Duodenal mucosa (tissue), 2 donors: ENCODE data around the gene ISG15.
"Not testable (repeated sequence)": the region's sequence is repeated elsewhere in the genome, so short reads cannot be mapped to it uniquely, and the experiment has no call there.

ENCODE experiments used
- H3K27ac ChIP-seq: one replicate; pipeline ENCODE4 v1.7.0; 2013; ENCODE audit warnings: low read depth, low read length
- H3K27me3 ChIP-seq, 2 donors: one replicate each; pipeline ENCODE4 v1.7.0; 2013; ENCODE audit warnings: low read length in 2 of 2, control low read depth in 1 of 2; ENCODE audit not compliant: insufficient read depth in 2 of 2, control insufficient read depth in 1 of 2
- H3K36me3 ChIP-seq, 2 donors: one replicate each; pipeline ENCODE4 v1.7.0; 2013; ENCODE audit warnings: low read length in 2 of 2, control low read depth in 1 of 2; ENCODE audit not compliant: insufficient read depth in 2 of 2, control insufficient read depth in 1 of 2
- H3K4me1 ChIP-seq, 2 donors: one replicate each; pipeline ENCODE4 v1.7.0; 2013; ENCODE audit warnings: low read length in 2 of 2, control low read depth in 1 of 2; ENCODE audit not compliant: insufficient read depth in 2 of 2, control insufficient read depth in 1 of 2
- H3K4me3 ChIP-seq, 2 donors: one replicate each; pipeline ENCODE4 v1.7.0; 2013; ENCODE audit warnings: low read length in 2 of 2, low read depth in 1 of 2
- H3K9ac ChIP-seq, 2 donors: one replicate each; pipeline ENCODE4 v1.7.0; 2013; ENCODE audit warnings: low read length in 2 of 2, low read depth in 1 of 2
- H3K9me3 ChIP-seq, 2 donors: one replicate each; pipeline ENCODE4 v1.7.0; 2013; ENCODE audit warnings: low read length in 2 of 2, control low read depth in 1 of 2; ENCODE audit not compliant: control insufficient read depth in 1 of 2

ISG15 gene

GRCh38 chr1:975896-976683 lies 37.2 kb upstream of the ISG15 start:
- Histone ChIP-seq H3K9me3 (no peaks in the 10 kb centered on the region), H3K36me3 (no peaks in the 10 kb centered on the region), H3K27ac (no peak overlapping the region), H3K27me3 (peaks cover 8 to 12% of the 10 kb centered on the region in 2 donors), H3K4me3 (peak overlapping the region in 1 of 2 donors; percentile 8), H3K4me1 (peaks cover 0 to 4% of the 10 kb centered on the region in 2 donors), H3K9ac (no peak overlapping the region)

GRCh38 chr1:976791-977190 lies 36.5 kb upstream of the ISG15 start:
- H3K27me3 ChIP-seq, H3K9ac ChIP-seq, H3K9me3 ChIP-seq, H3K27ac ChIP-seq, H3K36me3 ChIP-seq, H3K4me3 ChIP-seq, H3K4me1 ChIP-seq: not testable (repeated sequence)

- Histone ChIP-seq H3K4me1 (peaks cover 0 to 4% of the 10 kb centered on the region in 2 donors), H3K36me3 (no peaks in the 10 kb centered on the region), H3K9ac (no peak overlapping the region), H3K4me3 (no peak overlapping the region), H3K27ac (no peak overlapping the region), H3K27me3 (peaks cover 9 to 17% of the 10 kb centered on the region in 2 donors), H3K9me3 (no peaks in the 10 kb centered on the region)
Measured at GRCh38 chr1:978069-978834, 35.0 kb upstream of the ISG15 start.

GRCh38 chr1:978835-979743 lies 34.2 kb upstream of the ISG15 start:
- Histone ChIP-seq H3K27me3 (peaks cover 9 to 22% of the 10 kb centered on the region in 2 donors), H3K36me3 (no peaks in the 10 kb centered on the region), H3K9me3 (no peaks in the 10 kb centered on the region), H3K4me1 (peaks cover 0 to 4% of the 10 kb centered on the region in 2 donors), H3K9ac (no peak overlapping the region), H3K27ac (no peak overlapping the region), H3K4me3 (no peak overlapping the region)

- Histone ChIP-seq H3K9me3 (no peaks in the 10 kb centered on the region), H3K27ac (no peak overlapping the region), H3K4me3 (no peak overlapping the region), H3K36me3 (no peaks in the 10 kb centered on the region), H3K4me1 (peaks cover 0 to 4% of the 10 kb centered on the region in 2 donors), H3K9ac (no peak overlapping the region), H3K27me3 (peaks cover 9 to 22% of the 10 kb centered on the region in 2 donors)
Measured at GRCh38 chr1:979744-980072, 33.6 kb upstream of the ISG15 start.

GRCh38 chr1:980137-980571 lies 33.1 kb upstream of the ISG15 start:
- Histone ChIP-seq H3K4me1 (peaks cover 0 to 4% of the 10 kb centered on the region in 2 donors), H3K27ac (no peak overlapping the region), H3K27me3 (peaks cover 11 to 24% of the 10 kb centered on the region in 2 donors), H3K4me3 (no peak overlapping the region), H3K36me3 (no peaks in the 10 kb centered on the region), H3K9me3 (no peaks in the 10 kb centered on the region), H3K9ac (no peak overlapping the region)

GRCh38 chr1:980602-981395 lies 32.5 kb upstream of the ISG15 start:
- H3K27ac ChIP-seq, result no peak overlapping the region
- H3K9me3 ChIP-seq, result no peaks in the 10 kb centered on the region
- H3K4me1 ChIP-seq, result peaks cover 0 to 4% of the 10 kb centered on the region in 2 donors
- H3K4me3 ChIP-seq, result no peak overlapping the region
- no peak overlapping the region for H3K9ac ChIP-seq
- no peaks in the 10 kb centered on the region for H3K36me3 ChIP-seq
- H3K27me3 ChIP-seq, result peaks cover 14 to 27% of the 10 kb centered on the region in 2 donors

- H3K9ac ChIP-seq, result no peak overlapping the region
- no peak overlapping the region for H3K27ac ChIP-seq
- no peaks in the 10 kb centered on the region for H3K9me3 ChIP-seq
- H3K4me3 ChIP-seq, result no peak overlapping the region
- H3K4me1 ChIP-seq, result no peaks in the 10 kb centered on the region
- H3K27me3 ChIP-seq, result peaks cover 14 to 27% of the 10 kb centered on the region in 2 donors
- no peaks in the 10 kb centered on the region for H3K36me3 ChIP-seq
Measured at GRCh38 chr1:981491-981954, 31.8 kb upstream of the ISG15 start.

- Histone ChIP-seq H3K27ac (no peak within 1 kb of the TSS), H3K9me3 (no peaks in the 10 kb centered on the region), H3K4me1 (no peaks in the 10 kb centered on the region), H3K27me3 (peaks cover 14 to 27% of the 10 kb centered on the region in 2 donors), H3K4me3 (no peak within 1 kb of the TSS), H3K36me3 (no peaks in the 10 kb centered on the region), H3K9ac (no peak within 1 kb of the TSS)
Measured at GRCh38 chr1:981955-982558, 31.2 kb upstream of the ISG15 start, which contains the start of gene PERM1. PERM1 (minus strand) TSS chr1:982093; CDS start chr1:981029, 1,064 bp downstream.
